ENCODE data around the gene SPATA13. TPM values are rescaled to one million over a fixed set of nuclear protein-coding genes. Genes with fewer than 3 reads are reported as not detected.

SPATA13 gene
- total RNA-seq, 2 experiments from 2014 or later: 58.0 to 59.4 TPM

DNA sequence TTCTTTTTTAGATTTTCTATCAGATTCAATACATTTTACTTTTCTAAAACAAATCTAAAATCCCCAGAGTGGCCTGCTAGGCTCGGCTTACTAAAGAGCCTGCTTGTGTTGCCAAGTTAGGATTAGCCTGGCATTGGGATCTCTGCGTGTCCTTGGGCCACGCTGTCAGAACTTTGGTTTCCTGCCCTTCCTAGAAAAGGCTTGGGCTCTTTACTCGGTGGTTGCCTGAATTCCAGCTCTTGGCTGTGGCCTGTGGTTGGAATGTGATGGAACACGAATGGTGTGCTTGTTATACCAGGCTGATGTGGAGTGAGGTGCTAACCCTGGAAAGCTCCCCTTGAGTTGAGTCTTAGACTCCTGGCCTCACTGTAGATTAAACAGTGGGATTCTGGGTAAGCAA is 8.5 kb downstream of the SPATA13 start:
- peaks cover 69% of the 10 kb centered on the region for H3K36me3 Mint-ChIP-seq
- H3K9me3 Mint-ChIP-seq: no peaks in the 10 kb centered on the region
- H3K27me3 Mint-ChIP-seq: no peaks in the 10 kb centered on the region
- no peak for DNase-seq
- H3K27ac Mint-ChIP-seq: no peak overlapping the region
- peaks cover 40% of the 10 kb centered on the region for H3K4me1 Mint-ChIP-seq
- no peak overlapping the region for H3K4me3 Mint-ChIP-seq

DNA sequence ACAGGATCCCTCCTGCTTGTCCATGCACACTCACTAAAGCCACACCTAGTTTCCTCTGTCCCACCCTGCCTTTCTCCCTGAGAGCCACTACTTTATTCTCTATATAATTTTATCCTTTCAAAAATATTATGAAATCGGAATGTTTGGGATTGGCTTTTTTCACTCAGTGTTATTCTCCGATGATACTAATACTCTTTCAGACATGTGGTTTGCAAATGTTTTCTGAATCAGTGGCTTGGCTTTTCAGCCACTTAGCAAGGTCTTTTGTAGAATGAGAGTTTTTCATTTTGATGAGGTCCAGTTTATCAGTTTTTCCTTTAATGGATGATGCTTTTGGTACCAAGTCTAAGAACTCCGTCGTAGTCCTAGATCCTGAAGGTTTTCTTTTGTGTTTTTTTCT is 11.6 kb downstream of the SPATA13 start:
- no peak overlapping the region for H3K27ac Mint-ChIP-seq
- H3K4me1 Mint-ChIP-seq: peaks cover 55% of the 10 kb centered on the region
- peaks cover 1% of the 10 kb centered on the region for H3K9me3 Mint-ChIP-seq
- peaks cover 56% of the 10 kb centered on the region for H3K36me3 Mint-ChIP-seq
- no peaks in the 10 kb centered on the region for H3K27me3 Mint-ChIP-seq
- H3K4me3 Mint-ChIP-seq: no peak overlapping the region
- DNase-seq: no peak

DNA sequence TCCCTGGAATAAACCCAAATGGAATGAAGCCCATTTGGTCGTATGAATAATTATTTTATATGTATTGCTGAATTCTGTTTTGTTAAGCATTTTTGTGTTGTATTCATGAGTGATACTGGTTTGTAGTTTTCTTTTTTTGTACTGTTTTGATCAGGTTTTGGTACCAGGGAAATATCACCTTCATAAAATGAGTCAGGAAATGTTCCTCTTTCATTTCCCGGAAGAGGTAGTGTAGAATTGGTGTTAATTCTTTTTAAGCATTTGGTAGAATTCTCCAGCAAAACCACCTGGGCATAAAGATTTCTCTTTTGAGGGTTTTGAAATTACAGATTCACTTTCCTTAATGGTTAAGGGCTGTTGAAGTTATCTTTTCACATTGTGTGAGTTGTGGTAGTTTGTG is 13.3 kb downstream of the SPATA13 start:
- Mint-ChIP-seq H3K4me1 (peaks cover 54% of the 10 kb centered on the region), H3K4me3 (no peak overlapping the region), H3K27ac (peak overlapping the region; percentile 80), H3K36me3 (peaks cover 51% of the 10 kb centered on the region), H3K27me3 (no peaks in the 10 kb centered on the region), H3K9me3 (peaks cover 1% of the 10 kb centered on the region)
- no peak for DNase-seq

DNA sequence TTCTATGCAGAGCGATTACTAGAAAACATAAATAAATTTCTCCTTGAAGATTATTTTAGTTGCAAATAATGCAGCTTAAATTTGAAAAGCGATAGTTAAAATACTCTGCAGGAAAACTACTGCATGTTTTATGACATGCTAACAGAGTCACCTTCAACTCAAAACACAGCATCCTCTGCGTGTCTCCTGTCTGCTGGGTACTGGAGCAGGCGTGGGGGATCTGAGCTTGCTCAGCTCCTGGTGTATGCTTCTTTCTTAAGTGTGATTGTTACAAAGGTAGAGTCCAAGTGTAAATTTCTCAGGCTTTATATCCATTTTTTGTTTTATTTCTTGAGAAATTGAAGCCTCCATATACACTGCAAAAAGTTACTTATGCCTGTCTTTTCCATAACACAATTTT is 15.3 kb downstream of the SPATA13 start:
- Mint-ChIP-seq H3K4me3 (no peak overlapping the region), H3K36me3 (peaks cover 44% of the 10 kb centered on the region), H3K4me1 (peaks cover 55% of the 10 kb centered on the region), H3K9me3 (peaks cover 6% of the 10 kb centered on the region), H3K27ac (no peak overlapping the region), H3K27me3 (no peaks in the 10 kb centered on the region)
- DNase-seq: no peak

DNA sequence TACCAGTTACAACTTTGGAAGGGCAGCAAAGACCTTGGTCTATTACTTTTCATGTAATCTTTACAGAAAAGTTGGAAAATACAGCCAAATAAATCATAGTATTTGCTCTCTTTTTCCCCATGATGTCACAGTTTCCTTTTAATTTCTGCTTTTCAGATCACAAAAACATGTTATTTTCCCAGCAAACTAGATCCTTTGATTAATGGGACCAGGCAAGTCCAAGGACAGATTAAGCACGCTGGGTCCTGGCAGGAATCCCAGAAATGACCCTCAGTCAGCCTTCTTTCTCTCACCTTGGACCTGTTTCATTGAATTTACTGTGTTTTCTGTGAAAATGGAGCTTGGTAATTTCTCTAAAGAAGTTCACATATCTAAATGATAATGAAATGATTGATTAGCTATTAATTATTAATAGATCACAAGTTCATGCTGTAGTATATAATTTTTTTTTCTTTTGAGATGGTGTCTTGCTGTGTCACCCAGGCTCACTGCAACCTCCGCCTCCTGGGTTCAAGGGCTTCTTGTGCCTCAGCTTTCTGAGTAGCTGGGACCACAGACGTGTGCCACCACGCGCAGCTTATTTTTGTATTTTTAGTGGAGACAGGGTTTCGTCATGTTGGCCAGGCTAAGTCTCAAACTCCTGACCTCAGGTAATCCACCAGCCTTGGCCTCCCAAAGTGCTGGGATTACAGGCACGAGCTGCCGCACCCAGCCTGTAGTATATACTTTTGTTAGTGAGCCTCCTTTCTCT is 16.0 kb downstream of the SPATA13 start:
- H3K4me1 Mint-ChIP-seq: peaks cover 55% of the 10 kb centered on the region
- H3K27ac Mint-ChIP-seq: no peak overlapping the region
- peaks cover 41% of the 10 kb centered on the region for H3K36me3 Mint-ChIP-seq
- no peak for DNase-seq
- H3K4me3 Mint-ChIP-seq: no peak overlapping the region
- H3K9me3 Mint-ChIP-seq: peaks cover 6% of the 10 kb centered on the region
- no peaks in the 10 kb centered on the region for H3K27me3 Mint-ChIP-seq

DNA sequence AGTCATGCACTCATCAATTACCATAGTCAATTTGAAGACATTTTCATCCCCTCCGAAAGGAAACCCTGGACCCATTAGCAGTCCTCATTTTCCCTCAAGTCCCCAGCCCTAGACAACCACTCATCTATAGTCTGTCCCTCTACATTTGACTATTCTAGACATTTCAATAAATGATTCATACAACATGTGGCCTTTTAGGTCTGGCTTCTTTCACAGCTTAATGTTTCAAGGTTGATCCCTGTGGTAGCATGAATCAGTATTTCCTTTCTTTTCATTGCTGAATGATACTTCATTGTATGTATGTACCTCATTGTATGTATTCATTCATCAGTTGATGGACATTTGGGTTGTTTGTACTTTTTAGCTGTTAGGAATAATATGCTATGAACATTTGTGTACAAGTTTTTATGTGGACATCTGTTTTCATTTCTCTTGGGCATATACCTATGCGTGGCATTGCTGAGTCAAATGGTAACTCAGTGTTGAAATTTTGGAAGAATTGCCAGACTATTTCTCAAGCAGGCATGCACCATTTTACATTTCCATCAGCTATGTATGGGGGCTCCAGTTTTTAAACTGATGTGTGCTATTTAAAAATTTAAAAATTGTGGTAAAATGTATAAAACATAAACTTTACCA is 18.4 kb downstream of the SPATA13 start:
- Mint-ChIP-seq H3K27me3 (no peaks in the 10 kb centered on the region), H3K27ac (peak overlapping the region; percentile 36), H3K36me3 (peaks cover 40% of the 10 kb centered on the region), H3K4me1 (peaks cover 48% of the 10 kb centered on the region), H3K9me3 (peaks cover 11% of the 10 kb centered on the region), H3K4me3 (no peak overlapping the region)
- DNase-seq: no peak

DNA sequence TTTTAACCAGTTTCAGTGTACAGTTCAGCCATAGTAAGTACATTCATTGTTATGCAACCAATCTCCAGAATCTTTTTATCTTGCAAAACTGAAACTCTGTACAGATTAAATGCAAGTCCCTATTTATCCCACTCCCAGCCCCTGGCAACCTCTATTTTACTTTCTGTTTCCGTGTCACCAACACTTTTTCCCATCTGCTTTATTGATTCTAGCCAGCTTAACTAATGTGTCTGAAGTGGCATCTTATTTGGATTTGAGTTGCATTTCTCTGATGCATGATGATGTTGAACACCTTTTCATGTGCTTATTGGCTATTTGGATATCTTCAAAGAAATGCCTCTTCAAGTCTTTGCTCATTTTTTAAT is 18.9 kb downstream of the SPATA13 start:
- Mint-ChIP-seq H3K27ac (peak overlapping the region; percentile 32), H3K27me3 (no peaks in the 10 kb centered on the region), H3K36me3 (peaks cover 45% of the 10 kb centered on the region), H3K4me1 (peaks cover 45% of the 10 kb centered on the region), H3K4me3 (no peak overlapping the region), H3K9me3 (peaks cover 9% of the 10 kb centered on the region)
- no peak for DNase-seq

DNA sequence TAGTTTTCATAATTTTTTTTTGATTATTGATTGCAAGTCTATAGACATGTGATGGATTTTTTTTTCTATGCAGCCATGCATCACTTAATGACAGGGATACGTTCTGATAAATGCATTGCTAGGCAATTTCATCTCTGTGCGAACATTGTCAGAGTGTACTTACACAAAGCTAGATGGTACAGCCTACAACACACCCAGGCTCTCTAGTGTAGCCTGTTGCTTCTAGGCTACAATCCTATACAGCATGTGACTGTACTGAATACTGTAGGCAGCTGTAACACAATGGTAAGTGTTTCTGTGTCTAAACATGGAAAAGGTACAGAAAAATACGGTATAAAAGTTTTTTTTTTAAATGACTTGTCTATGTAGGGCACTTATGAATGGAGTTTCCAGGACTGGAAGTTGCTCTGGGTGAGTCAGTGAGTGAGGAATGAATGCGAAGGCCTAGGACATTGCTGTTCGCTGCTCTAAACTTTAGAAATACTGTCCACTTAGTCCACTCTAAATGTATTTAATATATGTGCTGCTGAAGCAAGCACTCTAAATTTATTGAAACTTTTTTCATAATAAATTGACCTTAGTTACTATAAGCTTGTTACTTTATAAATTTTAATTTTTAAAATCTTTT is 20.3 kb downstream of the SPATA13 start:
- H3K27me3 Mint-ChIP-seq: no peaks in the 10 kb centered on the region
- peaks cover 41% of the 10 kb centered on the region for H3K36me3 Mint-ChIP-seq
- peaks cover 9% of the 10 kb centered on the region for H3K9me3 Mint-ChIP-seq
- H3K4me3 Mint-ChIP-seq: no peak overlapping the region
- H3K27ac Mint-ChIP-seq: no peak overlapping the region
- peaks cover 38% of the 10 kb centered on the region for H3K4me1 Mint-ChIP-seq
- no peak for DNase-seq

DNA sequence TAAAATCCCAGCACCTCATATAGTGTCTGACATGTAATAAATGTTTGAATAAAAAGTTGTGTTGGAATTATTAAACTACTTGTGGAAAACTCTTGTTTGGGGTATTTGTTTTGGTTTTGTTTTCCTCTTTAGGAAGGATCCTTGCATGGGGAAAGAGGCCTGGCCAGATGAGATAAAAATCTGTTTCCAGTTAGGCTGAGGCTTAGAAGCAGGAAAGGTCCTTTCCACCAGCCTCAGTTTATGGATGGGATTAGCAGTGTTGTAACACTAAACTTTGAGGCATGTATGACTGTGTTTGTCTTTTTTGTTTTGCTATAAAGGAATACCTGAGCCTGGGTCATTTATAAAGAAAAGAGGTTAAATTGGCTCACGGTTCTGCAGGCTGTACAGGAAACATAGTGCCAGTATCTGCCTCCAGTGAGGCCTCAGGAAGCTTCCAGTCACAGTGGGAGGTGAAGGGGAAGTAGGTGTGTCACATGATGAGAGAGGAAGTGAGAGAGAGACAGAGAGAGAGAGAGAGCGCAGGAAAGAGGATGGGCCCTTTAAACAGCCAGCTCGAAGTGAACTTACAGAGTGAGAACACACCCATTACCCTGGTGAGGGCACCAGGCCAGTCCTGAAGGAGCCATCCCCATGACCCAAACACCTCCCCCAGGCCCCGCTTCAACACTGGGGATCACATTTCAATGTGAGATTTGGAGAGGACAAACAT is 21.6 kb downstream of the SPATA13 start:
- Mint-ChIP-seq H3K36me3 (peaks cover 43% of the 10 kb centered on the region), H3K9me3 (peaks cover 9% of the 10 kb centered on the region), H3K27me3 (no peaks in the 10 kb centered on the region), H3K27ac (peak overlapping the region; percentile 62), H3K4me3 (no peak overlapping the region), H3K4me1 (peaks cover 43% of the 10 kb centered on the region)
- no peak for DNase-seq

DNA sequence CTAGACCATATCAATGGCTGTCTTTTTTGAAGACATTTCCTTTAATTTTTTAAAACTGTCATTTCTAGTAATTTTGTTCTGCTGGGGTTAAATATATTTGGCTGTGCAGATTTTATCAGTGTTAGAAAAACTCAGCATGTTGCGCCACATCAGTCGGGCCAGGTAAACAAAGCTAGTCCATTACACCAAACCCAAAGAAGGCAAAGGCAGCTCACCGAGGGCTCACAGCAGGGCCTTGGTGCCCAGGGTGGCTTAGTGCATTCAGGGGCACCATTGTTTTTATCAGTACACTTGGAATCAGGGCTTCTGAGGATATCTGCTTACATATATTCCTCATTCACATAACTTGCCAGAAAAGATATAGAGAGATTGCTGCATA is 22.2 kb downstream of the SPATA13 start:
- H3K27me3 Mint-ChIP-seq: no peaks in the 10 kb centered on the region
- DNase-seq: no peak
- no peak overlapping the region for H3K27ac Mint-ChIP-seq

DNA sequence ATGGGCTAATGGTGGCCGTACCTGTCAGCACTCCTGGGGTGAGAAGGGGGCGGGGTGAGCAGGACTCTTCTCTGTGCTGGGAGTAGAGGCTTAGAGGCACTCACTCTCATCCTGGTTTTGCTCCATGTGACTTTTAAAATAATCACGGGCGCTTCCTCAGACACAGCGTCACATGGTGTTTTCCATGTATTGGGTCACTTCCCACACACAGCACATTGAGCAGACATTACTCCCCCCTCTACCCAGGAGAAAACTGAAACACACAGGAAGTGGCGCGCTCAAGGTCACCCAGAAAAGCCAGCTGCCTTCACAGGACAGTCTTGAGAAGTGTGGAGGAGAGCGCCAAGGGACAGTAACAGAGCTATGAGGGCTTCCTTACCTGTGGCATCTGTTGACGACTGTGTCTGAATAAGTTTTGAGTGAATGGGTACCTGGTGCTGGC is 23.2 kb downstream of the SPATA13 start:
- Mint-ChIP-seq H3K27ac (no peak overlapping the region), H3K4me3 (no peak overlapping the region), H3K27me3 (no peaks in the 10 kb centered on the region), H3K9me3 (peaks cover 9% of the 10 kb centered on the region), H3K4me1 (peaks cover 45% of the 10 kb centered on the region), H3K36me3 (peaks cover 36% of the 10 kb centered on the region)
- DNase-seq: no peak

More for the DNA sequence above, 22.2 kb downstream of the SPATA13 start:
- H3K4me3 Mint-ChIP-seq: no peak overlapping the region
- peaks cover 48% of the 10 kb centered on the region for H3K4me1 Mint-ChIP-seq
- H3K36me3 Mint-ChIP-seq: peaks cover 43% of the 10 kb centered on the region
- peaks cover 9% of the 10 kb centered on the region for H3K9me3 Mint-ChIP-seq

DNA sequence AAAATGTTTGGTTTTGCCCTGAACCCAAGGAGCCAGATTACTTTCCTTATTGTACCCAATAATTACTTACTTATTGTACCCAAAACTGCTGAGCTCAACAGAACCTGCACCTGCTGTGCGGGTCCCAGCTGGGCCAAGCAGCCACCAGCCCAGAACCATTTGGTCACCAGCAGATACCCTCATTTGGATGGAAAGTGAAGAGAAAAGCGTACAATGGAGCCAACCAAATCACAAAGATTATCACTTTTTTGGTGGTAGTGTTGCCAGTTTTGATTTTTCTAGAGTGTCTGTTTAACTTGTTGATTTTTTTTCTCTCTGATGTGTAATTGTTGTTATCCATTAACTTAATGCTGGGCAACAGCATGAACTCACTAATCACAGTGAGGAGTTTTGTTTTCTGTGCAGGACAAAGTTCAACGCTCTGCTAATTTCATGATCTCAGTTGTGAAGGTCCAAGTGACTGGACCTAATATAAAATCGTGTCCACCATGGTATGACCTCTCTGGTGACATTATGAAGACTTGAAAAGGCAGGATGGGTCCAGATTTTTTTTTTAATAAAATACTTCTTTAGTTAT is 23.8 kb downstream of the SPATA13 start:
- Mint-ChIP-seq H3K9me3 (peaks cover 9% of the 10 kb centered on the region), H3K36me3 (peaks cover 36% of the 10 kb centered on the region), H3K4me1 (peaks cover 42% of the 10 kb centered on the region), H3K4me3 (no peak overlapping the region), H3K27me3 (no peaks in the 10 kb centered on the region), H3K27ac (no peak overlapping the region)
- no peak for DNase-seq

DNA sequence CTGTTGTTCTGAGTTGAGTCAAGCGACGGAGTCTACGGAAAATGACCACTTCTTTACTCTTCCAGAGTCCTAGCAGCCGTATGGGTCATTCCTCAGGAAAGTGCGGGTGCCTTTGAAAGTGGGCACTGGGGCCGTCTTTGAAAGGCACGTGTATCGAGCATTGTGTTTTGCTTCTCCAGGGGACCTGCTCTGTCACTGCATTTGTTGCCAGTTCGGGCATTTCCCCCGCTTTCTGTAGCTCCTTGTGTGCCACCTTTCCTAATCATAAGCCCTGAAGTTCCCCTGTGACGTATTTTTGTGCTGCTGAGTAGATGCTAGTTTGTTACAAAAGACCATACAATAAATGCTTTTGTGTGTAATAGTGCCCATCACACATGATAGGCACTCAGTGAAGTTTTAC is 24.4 kb downstream of the SPATA13 start:
- H3K36me3 Mint-ChIP-seq: peaks cover 30% of the 10 kb centered on the region
- H3K4me1 Mint-ChIP-seq: peaks cover 37% of the 10 kb centered on the region
- H3K4me3 Mint-ChIP-seq: no peak overlapping the region
- H3K27me3 Mint-ChIP-seq: no peaks in the 10 kb centered on the region
- peaks cover 4% of the 10 kb centered on the region for H3K9me3 Mint-ChIP-seq
- H3K27ac Mint-ChIP-seq: no peak overlapping the region
- no peak for DNase-seq

DNA sequence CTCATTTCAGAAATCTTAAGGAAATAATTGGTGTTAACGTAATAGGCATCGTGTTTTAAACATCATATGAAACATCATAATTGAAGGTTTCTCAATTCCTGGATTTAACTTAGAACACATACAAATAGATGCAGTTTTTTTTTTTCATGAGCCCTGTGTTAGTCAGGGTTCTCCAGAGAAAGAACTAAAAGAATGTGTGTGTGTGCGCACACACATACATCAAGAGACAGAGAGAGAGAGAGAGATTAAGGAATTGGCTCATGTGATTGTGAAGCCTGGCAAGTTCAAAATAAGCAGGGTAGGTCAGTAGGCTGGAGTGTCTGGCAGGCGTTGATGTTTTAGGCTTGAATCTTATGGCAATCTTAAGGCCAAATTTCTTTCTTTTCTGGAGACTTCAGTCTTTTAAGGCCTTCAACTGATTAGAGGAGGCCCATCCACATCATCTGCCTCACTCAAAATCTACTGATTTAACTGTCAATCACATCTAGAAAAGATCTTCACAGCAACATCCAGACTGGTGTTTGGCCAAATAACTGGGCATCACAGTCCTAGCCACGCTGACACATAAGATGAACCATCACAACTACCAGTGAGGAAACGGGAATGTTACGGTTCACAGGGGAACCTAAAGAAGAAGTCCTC is 25.2 kb downstream of the SPATA13 start:
- no peak overlapping the region for H3K4me3 Mint-ChIP-seq
- peaks cover 36% of the 10 kb centered on the region for H3K4me1 Mint-ChIP-seq
- peaks cover 4% of the 10 kb centered on the region for H3K9me3 Mint-ChIP-seq
- H3K27me3 Mint-ChIP-seq: no peaks in the 10 kb centered on the region
- DNase-seq: no peak
- H3K27ac Mint-ChIP-seq: no peak overlapping the region
- H3K36me3 Mint-ChIP-seq: peaks cover 33% of the 10 kb centered on the region

All from activated naive CD8-positive, alpha-beta T cell treated with anti-CD3 and anti-CD28 coated beads for 36 hours (primary cell).